HCT116 (cell line): ENCODE results near the gene MTHFD1L. TPM values are rescaled to one million over a fixed set of nuclear protein-coding genes. Genes with fewer than 3 reads are reported as not detected.

Experiments used
- ATAC-seq: fragments of 200-7000 bp; cut with Tn5 transposase; 2 replicates; pipeline ENCODE4 v1.9.1; 2020; ENCODE audit warnings: mild to moderate bottlenecking, moderate library complexity
- BruUV-seq: library from RNA; stranded (reverse); fragments of 400-500 nt; replicated peaks from 2 replicates; lab custom pipeline; 2021; lab: Mats Ljungman, UMichigan
- CTCF ChIA-PET: fragments of 300-600 bp; sonication (Branson Sonifier 250); formaldehyde crosslinking; loops from one replicate; lab custom pipeline; 2021; ENCODE audit warnings: antibody characterized with exemption; lab: Charles Lee
- POLR2A ChIA-PET: fragments of 300-600, 350-600 bp; sonication (Branson Sonifier 250); formaldehyde crosslinking; loops from one replicate; lab custom pipeline; 2021; ENCODE audit warnings: antibody characterized with exemption; lab: Charles Lee
- RAD21 ChIA-PET, 2 experiments: fragments of 300-600 bp; sonication (Branson Sonifier 250); formaldehyde crosslinking; loops; one replicate each; lab custom pipeline; 2023; ENCODE audit warnings: low total read pairs in 2 of 2; ENCODE audit not compliant: uncharacterized antibody in 2 of 2, unreplicated experiment in 2 of 2, low non-redundant PET in 1 of 2; lab: Charles Lee
- DNase-seq: peaks from one replicate; pipeline ENCODE4 v3.0.0-alpha.2; 2010; ENCODE audit warnings: low read depth, low spot score
- H2AFZ ChIP-seq: fragments of 200-600 bp; shearing (Covaris generic), sonication (generic); 2 replicates; pipeline ENCODE4 v1.6.1; 2017; ENCODE audit warnings: low read depth, mixed run types, mixed read lengths, antibody characterized with exemption, low read length; ENCODE audit not compliant: poor library complexity, severe bottlenecking
- H3K27ac ChIP-seq: 2 replicates; pipeline ENCODE4 v1.5.1; 2012; ENCODE audit warnings: low read depth, low read length
- H3K27me3 ChIP-seq: fragments of 200-600 bp; sonication (generic); 2 replicates; pipeline ENCODE4 v1.6.1; 2016; ENCODE audit warnings: mixed run types, low read length, mixed read lengths; ENCODE audit not compliant: insufficient read depth
- H3K36me3 ChIP-seq, 2 experiments: fragments of 200-500 bp in 1 of 2; fragments of 200-600 bp in 1 of 2; sonication (Bioruptor generic) in 1 of 2; sonication (generic) in 1 of 2; 2 replicates each; pipeline versions ENCODE4 v1.5.1 to v1.6.1; 2014 to 2016; ENCODE audit warnings: low read length in 2 of 2, inconsistent platforms in 1 of 2, mixed read lengths in 1 of 2, mixed run types in 1 of 2; ENCODE audit not compliant: insufficient read depth in 2 of 2, control insufficient read depth in 1 of 2
- H3K4me1 ChIP-seq, 2 experiments: fragments of 200-600 bp in 1 of 2; sonication (generic) in 1 of 2; 2 replicates each; pipeline versions ENCODE4 v1.5.1 to v1.6.1; 2012 to 2017; ENCODE audit warnings: low read length in 2 of 2, inconsistent platforms in 1 of 2, mild to moderate bottlenecking in 1 of 2, mixed read lengths in 1 of 2, mixed run types in 1 of 2, moderate library complexity in 1 of 2; ENCODE audit not compliant: insufficient read depth in 2 of 2, control insufficient read depth in 1 of 2
- H3K4me2 ChIP-seq: fragments of 200-600 bp; sonication (generic); 2 replicates; pipeline ENCODE4 v1.6.1; 2017; ENCODE audit warnings: mixed run types, low read length, mixed read lengths
- H3K4me3 ChIP-seq, 2 experiments: fragments of 200-600 bp in 1 of 2; sonication (generic) in 1 of 2; replicated peaks in 1 of 2; 2 replicates each; pipeline ENCODE4 v1.5.1; 2011 to 2016; ENCODE audit warnings: low read length in 2 of 2, control low read depth in 1 of 2, low read depth in 1 of 2, mild to moderate bottlenecking in 1 of 2, mixed read lengths in 1 of 2, mixed run types in 1 of 2
- H3K79me2 ChIP-seq: fragments of 200-600 bp; sonication (generic); 2 replicates; pipeline ENCODE4 v1.6.1; 2017; ENCODE audit warnings: mild to moderate bottlenecking, mixed run types, low read length, moderate library complexity, mixed read lengths; ENCODE audit not compliant: insufficient read depth
- H3K9ac ChIP-seq: fragments of 200-600 bp; sonication (generic); 2 replicates; pipeline ENCODE4 v1.6.1; 2016; ENCODE audit warnings: low read length, mixed read lengths
- H3K9me2 ChIP-seq: fragments of 200-600 bp; sonication (generic), shearing (Covaris generic); 2 replicates; pipeline ENCODE4 v1.6.1; 2017; ENCODE audit warnings: mixed run types, mild to moderate bottlenecking, moderate library complexity; ENCODE audit not compliant: insufficient read depth
- H3K9me3 ChIP-seq, 2 experiments: fragments of 200-500 bp in 1 of 2; fragments of 200-600 bp in 1 of 2; sonication (Bioruptor generic) in 1 of 2; sonication (generic) in 1 of 2; 2 replicates each; pipeline ENCODE4 v1.6.1; 2014 to 2017; ENCODE audit warnings: low read length in 2 of 2, mixed read lengths in 2 of 2, inconsistent platforms in 1 of 2, low read depth in 1 of 2, mild to moderate bottlenecking in 1 of 2, mixed run types in 1 of 2, moderate library complexity in 1 of 2; ENCODE audit not compliant: control insufficient read depth in 1 of 2, insufficient read depth in 1 of 2
- H4K20me1 ChIP-seq: fragments of 200-600 bp; sonication (generic), shearing (Covaris generic); 2 replicates; pipeline ENCODE4 v1.6.1; 2017; ENCODE audit warnings: mixed run types, mild to moderate bottlenecking, moderate library complexity; ENCODE audit not compliant: insufficient read depth
- ATF3 ChIP-seq: IDR thresholded peaks from 2 replicates; pipeline ENCODE4 v1.6.1; 2012
- CBX3 ChIP-seq: IDR thresholded peaks from 2 replicates; pipeline ENCODE4 v1.6.1; 2012; ENCODE audit warnings: low read depth
- CEBPB ChIP-seq: IDR thresholded peaks from 2 replicates; pipeline ENCODE4 v1.6.1; 2012; ENCODE audit warnings: low read depth
- CTCF ChIP-seq, 3 experiments: fragments of 200-600 bp in 1 of 3; sonication (generic) in 1 of 3; IDR thresholded peaks in 2 of 3; conservative IDR thresholded peaks in 1 of 3; 2 replicates each; pipeline ENCODE4 v1.5.1; 2012 to 2017; ENCODE audit warnings: low read depth in 2 of 3, low read length in 2 of 3, antibody characterized with exemption in 1 of 3, borderline replicate concordance in 1 of 3, control low read depth in 1 of 3, mild to moderate bottlenecking in 1 of 3, mixed read lengths in 1 of 3, mixed run types in 1 of 3, moderate library complexity in 1 of 3; ENCODE audit not compliant: insufficient read depth in 1 of 3
- EGR1 ChIP-seq: IDR thresholded peaks from 2 replicates; pipeline ENCODE4 v1.6.1; 2012; ENCODE audit warnings: low read depth
- ELF1 ChIP-seq: IDR thresholded peaks from 2 replicates; pipeline ENCODE4 v1.6.1; 2012; ENCODE audit warnings: low read depth, borderline replicate concordance
- EZH2 ChIP-seq: fragments of 200-600 bp; sonication (generic); IDR thresholded peaks from 2 replicates; pipeline ENCODE4 v1.6.1; 2017; ENCODE audit warnings: antibody characterized with exemption, mixed run types
- EZH2phosphoT487 ChIP-seq: fragments of 200-600 bp; IDR thresholded peaks from 2 replicates; pipeline ENCODE4 v1.6.1; 2018; ENCODE audit warnings: antibody characterized with exemption, borderline replicate concordance
- FOSL1 ChIP-seq: IDR thresholded peaks from 2 replicates; pipeline ENCODE4 v1.6.1; 2012; ENCODE audit warnings: low read depth
- JUND ChIP-seq: IDR thresholded peaks from 2 replicates; pipeline ENCODE4 v1.6.1; 2012
- MAX ChIP-seq: IDR thresholded peaks from 2 replicates; pipeline ENCODE4 v1.6.1; 2012
- POLR2A ChIP-seq: IDR thresholded peaks from 2 replicates; pipeline ENCODE4 v1.7.0; 2011; ENCODE audit warnings: borderline replicate concordance; ENCODE audit not compliant: insufficient read depth, insufficient read length; ENCODE audit errors: extremely low read depth
- POLR2AphosphoS5 ChIP-seq: IDR thresholded peaks from 2 replicates; pipeline ENCODE4 v1.6.1; 2011; ENCODE audit warnings: mild to moderate bottlenecking, low read depth, low read length, moderate library complexity
- RAD21 ChIP-seq: IDR thresholded peaks from 2 replicates; pipeline ENCODE4 v1.6.1; 2012; ENCODE audit warnings: low read depth, mild to moderate bottlenecking
- SIN3A ChIP-seq: IDR thresholded peaks from 2 replicates; pipeline ENCODE4 v1.6.1; 2012; ENCODE audit warnings: low read depth
- SP1 ChIP-seq: IDR thresholded peaks from 2 replicates; pipeline ENCODE4 v1.6.1; 2012; ENCODE audit warnings: low read depth
- SRF ChIP-seq: IDR thresholded peaks from 2 replicates; pipeline ENCODE4 v1.6.1; 2012; ENCODE audit warnings: low read depth
- YY1 ChIP-seq: IDR thresholded peaks from 2 replicates; pipeline ENCODE4 v1.6.1; 2011; ENCODE audit warnings: low read length, low read depth, moderate library complexity, mild to moderate bottlenecking; ENCODE audit not compliant: insufficient replicate concordance; ENCODE audit errors: extremely low read depth
- ZBTB33 ChIP-seq: IDR thresholded peaks from 2 replicates; pipeline ENCODE4 v1.6.1; 2011; ENCODE audit warnings: mild to moderate bottlenecking, low read length, moderate library complexity; ENCODE audit not compliant: insufficient replicate concordance; ENCODE audit errors: extremely low read depth
- ZNF274 ChIP-seq: fragments of 200-500 bp; sonication (Bioruptor generic); IDR thresholded peaks from 2 replicates; pipeline ENCODE4 v1.6.1; 2014; ENCODE audit warnings: mild to moderate bottlenecking, low read depth, low read length, inconsistent platforms
- intact Hi-C: fragments of 100-400 bp; cut with micrococcal nuclease; formaldehyde crosslinking; loops from 2 replicates; pipeline ENCODE4 v1.10.0; 2022
- total RNA-seq: library from RNA; stranded (reverse); gene quantifications from one replicate; pipeline ENCODE4 v1.2.1, GENCODE V29; 2021; ENCODE audit not compliant: unreplicated experiment

MTHFD1L gene
- total RNA-seq, 1 experiment from 2014 or later, result 127 TPM

GRCh38 chr6:150880336-150880735, 14.8 kb downstream of the MTHFD1L start (continued):
- TF ChIP-seq FOSL1, result no peak
- TF ChIP-seq RAD21, result no peak
- no peak for TF ChIP-seq JUND
- TF ChIP-seq SP1, result no peak
- no peak for TF ChIP-seq SIN3A
- no peak for TF ChIP-seq POLR2AphosphoS5

GRCh38 chr6:150881911-150882481, 16.5 kb downstream of the MTHFD1L start:
- Histone ChIP-seq H3K9me2 (no peaks in the 10 kb centered on the region), H3K4me1 (peaks cover 0 to 9% of the 10 kb centered on the region in 2 experiments; a peak in 3 of 4 replicates), H4K20me1 (peaks cover 10% of the 10 kb centered on the region; the same call in 1 of the 2 replicates), H3K27me3 (no peaks in the 10 kb centered on the region), H3K36me3 (peaks cover 21 to 46% of the 10 kb centered on the region in 2 experiments), H3K9ac (no peak overlapping the region), H3K79me2 (peaks cover 68% of the 10 kb centered on the region), H3K27ac (no peak overlapping the region), H2AFZ (no peak overlapping the region), H3K4me2 (no peak overlapping the region), H3K4me3 (no peak overlapping the region), H3K9me3 (no peaks in the 10 kb centered on the region)
- DNase-seq (no peak), ATAC-seq (peak; percentile 44)
- ChIA-PET POLR2A (no interaction called here), CTCF (interaction anchor here (1.2 to 2.3 kb wide), 2 partner anchors 10 to 64 kb away, joined by 4 to 12 read pairs; no protein-coding TSS in a partner anchor), RAD21 (no interaction called here)
- TF ChIP-seq ATF3, result no peak
- TF ChIP-seq FOSL1, result no peak
- no peak for TF ChIP-seq SRF
- TF ChIP-seq ZNF274, result no peak
- no peak for TF ChIP-seq RAD21
- TF ChIP-seq SP1, result no peak
- no peak for TF ChIP-seq EGR1
- TF ChIP-seq CEBPB, result no peak
- TF ChIP-seq EZH2, result no peak
- no peak for TF ChIP-seq CBX3
- TF ChIP-seq YY1, result no peak
- no peak for TF ChIP-seq EZH2phosphoT487
- TF ChIP-seq CTCF (IDR thresholded peaks at IDR 0.05 in 2 of 3, conservative IDR thresholded peaks at IDR 0.05 in 1 of 3; ENCODE audit: borderline replicate concordance in 1 of 3, insufficient read depth in 1 of 3, low read depth in 2 of 3, low read length in 2 of 3), result no peak
- TF ChIP-seq ELF1, result no peak
- no peak for TF ChIP-seq MAX
- TF ChIP-seq ZBTB33, result no peak
- TF ChIP-seq POLR2A, result no peak
- no peak for TF ChIP-seq POLR2AphosphoS5
- no TSS peak for BruUV-seq
- intact Hi-C loops, result no loop called here
